ENCODE data around the gene PTPRD.

- TF ChIP-seq, protein P1, sequence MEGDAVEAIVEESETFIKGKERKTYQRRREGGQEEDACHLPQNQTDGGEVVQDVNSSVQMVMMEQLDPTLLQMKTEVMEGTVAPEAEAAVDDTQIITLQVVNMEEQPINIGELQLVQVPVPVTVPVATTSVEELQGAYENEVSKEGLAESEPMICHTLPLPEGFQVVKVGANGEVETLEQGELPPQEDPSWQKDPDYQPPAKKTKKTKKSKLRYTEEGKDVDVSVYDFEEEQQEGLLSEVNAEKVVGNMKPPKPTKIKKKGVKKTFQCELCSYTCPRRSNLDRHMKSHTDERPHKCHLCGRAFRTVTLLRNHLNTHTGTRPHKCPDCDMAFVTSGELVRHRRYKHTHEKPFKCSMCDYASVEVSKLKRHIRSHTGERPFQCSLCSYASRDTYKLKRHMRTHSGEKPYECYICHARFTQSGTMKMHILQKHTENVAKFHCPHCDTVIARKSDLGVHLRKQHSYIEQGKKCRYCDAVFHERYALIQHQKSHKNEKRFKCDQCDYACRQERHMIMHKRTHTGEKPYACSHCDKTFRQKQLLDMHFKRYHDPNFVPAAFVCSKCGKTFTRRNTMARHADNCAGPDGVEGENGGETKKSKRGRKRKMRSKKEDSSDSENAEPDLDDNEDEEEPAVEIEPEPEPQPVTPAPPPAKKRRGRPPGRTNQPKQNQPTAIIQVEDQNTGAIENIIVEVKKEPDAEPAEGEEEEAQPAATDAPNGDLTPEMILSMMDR (IDR thresholded peaks at IDR 0.05): no peak
- no peak for TF ChIP-seq POLR2A (IDR thresholded peaks at IDR 0.05)
- no peak for TF ChIP-seq EP300 (IDR thresholded peaks at IDR 0.05)
Observed at GRCh38 chr9:8863069-8863468, 1749.7 kb downstream of the PTPRD start.

Measured in ovary (tissue), 3 donors.